ENCODE results near the gene CACNA1A.

Gene CACNA1A

GRCh38 chr19:13356686-13357280 lies 149.5 kb downstream of the CACNA1A start:
- no peak for DNase-seq (ENCODE audit: low read depth)
- H3K4me3 ChIP-seq (ENCODE audit: low read depth, low read length), result no peak overlapping the region
- no peak for TF ChIP-seq CTCF (IDR thresholded peaks at IDR 0.05; ENCODE audit: low read depth, low read length, missing control alignments)

- no peak for DNase-seq (ENCODE audit: low read depth)
- TF ChIP-seq CTCF (IDR thresholded peaks at IDR 0.05; ENCODE audit: low read depth, low read length, missing control alignments), result no peak
Measured at GRCh38 chr19:13356185-13356584, 150.1 kb downstream of the CACNA1A start.

GRCh38 chr19:13355356-13355755 lies 150.9 kb downstream of the CACNA1A start:
- TF ChIP-seq CTCF (IDR thresholded peaks at IDR 0.05; ENCODE audit: low read depth, low read length, missing control alignments), result no peak
- H3K4me3 ChIP-seq (ENCODE audit: low read depth, low read length), result no peak overlapping the region

More at GRCh38 chr19:13356185-13356584, 150.1 kb downstream of the CACNA1A start:
- H3K4me3 ChIP-seq (ENCODE audit: low read depth, low read length), result no peak overlapping the region

GRCh38 chr19:13353625-13354024 lies 152.7 kb downstream of the CACNA1A start:
- no peak for DNase-seq (ENCODE audit: low read depth)
- no peak for TF ChIP-seq CTCF (IDR thresholded peaks at IDR 0.05; ENCODE audit: low read depth, low read length, missing control alignments)
- no peak overlapping the region for H3K4me3 ChIP-seq (ENCODE audit: low read depth, low read length)

More at GRCh38 chr19:13355356-13355755, 150.9 kb downstream of the CACNA1A start:
- no peak for DNase-seq (ENCODE audit: low read depth)

GRCh38 chr19:13350759-13351158 lies 155.5 kb downstream of the CACNA1A start:
- DNase-seq (ENCODE audit: low read depth), result no peak
- H3K4me3 ChIP-seq (ENCODE audit: low read depth, low read length), result no peak overlapping the region
- no peak for TF ChIP-seq CTCF (IDR thresholded peaks at IDR 0.05; ENCODE audit: low read depth, low read length, missing control alignments)

- no peak for TF ChIP-seq CTCF (IDR thresholded peaks at IDR 0.05; ENCODE audit: low read depth, low read length, missing control alignments)
- DNase-seq (ENCODE audit: low read depth), result no peak
- H3K4me3 ChIP-seq (ENCODE audit: low read depth, low read length), result no peak overlapping the region
Measured at GRCh38 chr19:13350072-13350471, 156.2 kb downstream of the CACNA1A start.

- TF ChIP-seq CTCF (IDR thresholded peaks at IDR 0.05; ENCODE audit: low read depth, low read length, missing control alignments), result no peak
- no peak overlapping the region for H3K4me3 ChIP-seq (ENCODE audit: low read depth, low read length)
- no peak for DNase-seq (ENCODE audit: low read depth)
Measured at GRCh38 chr19:13347367-13347766, 158.9 kb downstream of the CACNA1A start.
